ENCODE data around the gene PTMS.

The PTMS gene

DNA sequence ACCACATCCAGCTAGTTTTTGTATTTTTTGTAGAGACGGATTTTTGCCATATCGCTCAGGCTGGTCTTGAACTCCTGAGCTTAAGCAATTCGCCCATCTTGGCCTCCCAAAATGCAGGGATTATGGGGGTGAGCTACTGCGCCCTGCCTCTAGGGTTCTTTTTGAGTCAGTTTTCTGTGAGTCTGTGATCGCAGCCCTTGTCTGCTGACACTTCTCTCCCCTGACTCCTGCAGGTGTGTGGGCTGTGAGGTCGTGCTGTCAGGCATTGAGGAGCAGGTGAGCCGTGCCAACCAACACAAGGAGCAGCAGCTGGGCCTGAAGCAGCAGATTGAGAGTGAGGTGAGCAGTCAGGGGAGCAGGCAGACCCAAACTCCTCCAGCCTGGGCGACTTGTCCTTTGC, 36.0 kb upstream of the PTMS start:
- H4K8ac ChIP-seq (ENCODE audit: low read depth, low read length), result peak overlapping the region; percentile 25
- peaks cover 0 to 3% of the 10 kb centered on the region in 2 donors for H3K4me1 ChIP-seq (ENCODE audit: control insufficient read depth in 2 of 2, insufficient read depth in 1 of 2, low read depth in 1 of 2, low read length in 2 of 2)
- no peak overlapping the region for H3K14ac ChIP-seq (ENCODE audit: low read length)
- no peak overlapping the region for H2AFZ ChIP-seq (ENCODE audit: low read length)
- DNase-seq (ENCODE audit: low spot score), result no peak
- no peak overlapping the region for H3K18ac ChIP-seq (ENCODE audit: low read length)
- H2BK15ac ChIP-seq (ENCODE audit: low read length), result no peak overlapping the region
- no peak overlapping the region for H3K4me2 ChIP-seq (ENCODE audit: insufficient read depth, low read length, poor library complexity, severe bottlenecking)
- H3K4me3 ChIP-seq (ENCODE audit: low read length in 2 of 2), result no peak overlapping the region
- no peak overlapping the region for H3K27ac ChIP-seq (replicated peaks; ENCODE audit: low read length)
- H2AK5ac ChIP-seq (ENCODE audit: low read depth, low read length), result no peak overlapping the region
- H3K4ac ChIP-seq (ENCODE audit: low read length), result no peak overlapping the region
- H3K79me1 ChIP-seq (ENCODE audit: low read depth, low read length), result peaks cover 2% of the 10 kb centered on the region
- H4K91ac ChIP-seq (ENCODE audit: low read depth, low read length, poor library complexity), result no peak overlapping the region
- no peak overlapping the region for H3K23ac ChIP-seq (ENCODE audit: low read depth, low read length, poor library complexity)
- no peak overlapping the region for H2BK12ac ChIP-seq (ENCODE audit: low read length)
- no peaks in the 10 kb centered on the region for H3K9me3 ChIP-seq (replicated peaks in 1 of 2; ENCODE audit: control insufficient read depth in 2 of 2, insufficient read depth in 1 of 2, low read depth in 1 of 2, low read length in 2 of 2)
- H3K27me3 ChIP-seq (ENCODE audit: control insufficient read depth in 3 of 3, insufficient read depth in 3 of 3, low read depth in 1 of 3, low read length in 3 of 3), result no peaks in the 10 kb centered on the region
- H3K36me3 ChIP-seq (replicated peaks in 1 of 2; ENCODE audit: control insufficient read depth in 2 of 2, insufficient read depth in 2 of 2, low read length in 2 of 2), result peaks cover 29 to 64% of the 10 kb centered on the region in 2 donors
- WGBS, 2 donors (ENCODE audit: extremely low coverage in 2 of 2, insufficient read length in 2 of 2, insufficient replicate concordance in 1 of 2), result no CpG with 5 or more reads among the region's 8 CpGs
- no peak overlapping the region for H2BK120ac ChIP-seq (ENCODE audit: low read depth, low read length)
- no peak overlapping the region for H3K9ac ChIP-seq (ENCODE audit: low read depth, low read length, poor library complexity)
- H2BK5ac ChIP-seq (ENCODE audit: low read length), result no peak overlapping the region

DNA sequence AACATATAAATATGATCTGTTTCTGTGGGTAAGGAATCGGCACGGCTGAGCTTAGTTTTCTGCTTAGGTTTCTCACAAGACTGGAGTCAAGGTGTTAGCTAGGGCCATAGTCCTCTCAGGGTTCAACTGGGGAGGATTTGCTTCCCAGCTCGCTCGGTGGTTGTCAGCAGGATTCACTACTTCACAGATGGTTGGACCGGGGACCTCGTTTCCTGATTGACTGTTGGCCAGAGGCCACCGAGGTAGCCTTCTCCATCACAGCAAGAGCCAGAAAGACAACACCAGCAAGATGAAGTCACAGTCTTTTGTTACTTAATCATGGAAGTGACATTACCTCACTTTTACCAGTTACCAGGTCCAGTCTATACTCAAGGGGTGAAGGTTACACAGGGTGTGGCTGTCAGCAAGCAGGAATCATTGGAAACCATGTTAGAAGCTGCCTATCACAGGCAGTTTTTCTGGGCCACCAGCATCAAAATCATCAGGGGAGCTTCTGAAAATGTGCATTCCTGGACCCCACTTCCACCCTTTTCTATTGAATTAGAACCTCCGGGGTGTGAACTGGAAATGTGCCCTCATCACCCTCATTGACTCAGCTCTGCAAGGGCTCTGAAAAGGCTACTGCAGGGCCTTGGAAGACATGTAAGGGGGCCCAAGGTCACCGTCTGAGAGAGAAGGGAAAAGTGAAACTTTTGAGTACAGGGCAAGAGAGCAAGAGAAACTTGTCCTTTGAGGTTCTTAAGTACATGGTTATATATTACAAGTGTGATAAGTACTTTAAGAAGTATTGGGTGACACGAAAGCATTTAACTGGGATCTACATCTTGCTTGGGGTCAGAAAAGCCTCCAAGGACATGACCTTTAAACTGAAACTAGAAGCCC, 31.4 kb upstream of the PTMS start:
- Histone ChIP-seq H3K4me3 (ENCODE audit: low read length in 2 of 2) (no peak overlapping the region), H3K79me1 (ENCODE audit: low read depth, low read length) (peaks cover 1% of the 10 kb centered on the region), H3K18ac (ENCODE audit: low read length) (no peak overlapping the region), H3K27ac (replicated peaks; ENCODE audit: low read length) (no peak overlapping the region), H3K4ac (ENCODE audit: low read length) (no peak overlapping the region), H2BK12ac (ENCODE audit: low read length) (no peak overlapping the region), H4K8ac (ENCODE audit: low read depth, low read length) (no peak overlapping the region), H2AK5ac (ENCODE audit: low read depth, low read length) (no peak overlapping the region), H2AFZ (ENCODE audit: low read length) (no peak overlapping the region), H2BK15ac (ENCODE audit: low read length) (no peak overlapping the region), H2BK5ac (ENCODE audit: low read length) (no peak overlapping the region), H3K4me2 (ENCODE audit: insufficient read depth, low read length, poor library complexity, severe bottlenecking) (no peak overlapping the region), H3K9me3 (replicated peaks in 1 of 2; ENCODE audit: control insufficient read depth in 2 of 2, insufficient read depth in 1 of 2, low read depth in 1 of 2, low read length in 2 of 2) (no peaks in the 10 kb centered on the region), H3K36me3 (replicated peaks in 1 of 2; ENCODE audit: control insufficient read depth in 2 of 2, insufficient read depth in 2 of 2, low read length in 2 of 2) (peaks cover 19 to 32% of the 10 kb centered on the region in 2 donors), H3K9ac (ENCODE audit: low read depth, low read length, poor library complexity) (no peak overlapping the region), H3K27me3 (ENCODE audit: control insufficient read depth in 3 of 3, insufficient read depth in 3 of 3, low read depth in 1 of 3, low read length in 3 of 3) (no peaks in the 10 kb centered on the region), H3K23ac (ENCODE audit: low read depth, low read length, poor library complexity) (no peak overlapping the region), H4K91ac (ENCODE audit: low read depth, low read length, poor library complexity) (no peak overlapping the region), H3K4me1 (ENCODE audit: control insufficient read depth in 2 of 2, insufficient read depth in 1 of 2, low read depth in 1 of 2, low read length in 2 of 2) (peaks cover 0 to 8% of the 10 kb centered on the region in 2 donors), H3K14ac (ENCODE audit: low read length) (no peak overlapping the region), H2BK120ac (ENCODE audit: low read depth, low read length) (no peak overlapping the region)
- no CpG with 5 or more reads among the region's 10 CpGs for WGBS, 2 donors (ENCODE audit: extremely low coverage in 2 of 2, insufficient read length in 2 of 2, insufficient replicate concordance in 1 of 2)
- DNase-seq (ENCODE audit: low spot score), result no peak

DNA sequence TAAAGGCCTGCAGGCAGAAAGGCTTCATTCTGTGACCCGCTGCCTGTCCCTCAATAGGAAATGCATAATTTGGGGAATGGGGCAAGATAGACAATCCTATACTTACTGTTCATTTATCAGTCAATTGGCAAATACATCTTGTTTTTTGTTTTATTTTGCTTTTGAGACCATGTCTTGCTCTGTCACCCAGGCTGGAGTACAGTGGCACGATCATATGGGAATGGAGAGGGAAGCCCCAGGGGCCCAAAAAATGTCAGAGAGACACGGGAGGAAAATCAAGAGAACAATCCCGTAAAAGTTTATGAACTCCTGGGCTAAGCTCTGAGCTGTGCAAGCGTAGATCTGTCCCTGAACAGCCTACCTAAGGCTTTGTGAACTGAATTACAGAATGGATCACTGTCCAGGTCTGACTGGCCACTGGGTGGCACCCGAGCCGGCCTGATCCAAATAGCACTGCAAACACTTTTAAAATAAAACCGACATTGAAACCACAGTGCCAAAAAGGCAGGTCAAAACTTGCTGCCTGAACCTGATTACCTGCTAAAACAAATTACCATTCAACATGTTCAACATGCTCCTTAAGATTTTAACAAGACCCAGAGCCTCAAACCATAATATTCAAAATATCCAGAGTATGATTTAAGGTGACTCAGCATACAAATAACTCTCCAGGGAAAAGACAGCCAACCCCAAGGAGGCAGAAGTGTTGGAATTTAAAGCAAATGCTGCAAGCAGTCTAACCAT, 30.5 kb upstream of the PTMS start:
- no CpG with 5 or more reads among the region's 8 CpGs for WGBS, 2 donors (ENCODE audit: extremely low coverage in 2 of 2, insufficient read length in 2 of 2, insufficient replicate concordance in 1 of 2)
- H3K14ac ChIP-seq (ENCODE audit: low read length), result no peak overlapping the region
- no peak for DNase-seq (ENCODE audit: low spot score)
- no peak overlapping the region for H3K18ac ChIP-seq (ENCODE audit: low read length)
- no peaks in the 10 kb centered on the region for H3K27me3 ChIP-seq (ENCODE audit: control insufficient read depth in 3 of 3, insufficient read depth in 3 of 3, low read depth in 1 of 3, low read length in 3 of 3)
- H3K27ac ChIP-seq (replicated peaks; ENCODE audit: low read length), result no peak overlapping the region
- no peak overlapping the region for H3K9ac ChIP-seq (ENCODE audit: low read depth, low read length, poor library complexity)
- peaks cover 1% of the 10 kb centered on the region for H3K79me1 ChIP-seq (ENCODE audit: low read depth, low read length)
- H2BK15ac ChIP-seq (ENCODE audit: low read length), result no peak overlapping the region
- H3K4ac ChIP-seq (ENCODE audit: low read length), result no peak overlapping the region
- peak overlapping the region; percentile 42 for H2AFZ ChIP-seq (ENCODE audit: low read length)
- no peak overlapping the region for H2BK12ac ChIP-seq (ENCODE audit: low read length)
- no peak overlapping the region for H3K23ac ChIP-seq (ENCODE audit: low read depth, low read length, poor library complexity)
- peaks cover 11 to 23% of the 10 kb centered on the region in 2 donors for H3K36me3 ChIP-seq (replicated peaks in 1 of 2; ENCODE audit: control insufficient read depth in 2 of 2, insufficient read depth in 2 of 2, low read length in 2 of 2)
- H2BK120ac ChIP-seq (ENCODE audit: low read depth, low read length), result no peak overlapping the region
- H3K4me1 ChIP-seq (ENCODE audit: control insufficient read depth in 2 of 2, insufficient read depth in 1 of 2, low read depth in 1 of 2, low read length in 2 of 2), result peaks cover 0 to 8% of the 10 kb centered on the region in 2 donors
- no peak overlapping the region for H2BK5ac ChIP-seq (ENCODE audit: low read length)
- no peak overlapping the region for H4K91ac ChIP-seq (ENCODE audit: low read depth, low read length, poor library complexity)
- H3K4me3 ChIP-seq (ENCODE audit: low read length in 2 of 2), result no peak overlapping the region
- H3K9me3 ChIP-seq (replicated peaks in 1 of 2; ENCODE audit: control insufficient read depth in 2 of 2, insufficient read depth in 1 of 2, low read depth in 1 of 2, low read length in 2 of 2), result no peaks in the 10 kb centered on the region
- no peak overlapping the region for H3K4me2 ChIP-seq (ENCODE audit: insufficient read depth, low read length, poor library complexity, severe bottlenecking)
- no peak overlapping the region for H2AK5ac ChIP-seq (ENCODE audit: low read depth, low read length)
- H4K8ac ChIP-seq (ENCODE audit: low read depth, low read length), result no peak overlapping the region

DNA sequence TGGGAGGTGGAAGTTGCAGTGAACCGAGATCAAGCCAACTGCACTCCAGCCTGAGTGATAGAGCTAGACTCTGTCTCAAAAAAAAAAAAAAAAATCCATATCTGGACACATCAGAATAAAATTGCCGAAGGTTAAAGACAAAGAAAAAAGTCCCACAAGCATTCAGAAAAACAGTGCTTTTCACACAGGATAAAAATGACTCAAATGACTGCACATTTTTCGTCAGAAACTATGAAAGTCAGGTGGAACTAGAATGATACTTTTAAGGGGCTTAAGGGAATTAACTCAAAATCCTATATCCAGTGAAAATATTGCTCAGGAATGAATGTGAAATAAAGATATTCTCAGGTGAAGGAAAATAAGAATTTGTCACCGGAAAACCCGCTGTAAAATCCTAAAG, 29.4 kb upstream of the PTMS start:
- Histone ChIP-seq H3K9me3 (replicated peaks in 1 of 2; ENCODE audit: control insufficient read depth in 2 of 2, insufficient read depth in 1 of 2, low read depth in 1 of 2, low read length in 2 of 2) (no peaks in the 10 kb centered on the region), H3K18ac (ENCODE audit: low read length) (no peak overlapping the region), H3K9ac (ENCODE audit: low read depth, low read length, poor library complexity) (no peak overlapping the region), H2BK12ac (ENCODE audit: low read length) (no peak overlapping the region), H3K36me3 (replicated peaks in 1 of 2; ENCODE audit: control insufficient read depth in 2 of 2, insufficient read depth in 2 of 2, low read length in 2 of 2) (peaks cover 3 to 12% of the 10 kb centered on the region in 2 donors), H3K23ac (ENCODE audit: low read depth, low read length, poor library complexity) (no peak overlapping the region), H2AK5ac (ENCODE audit: low read depth, low read length) (no peak overlapping the region), H4K8ac (ENCODE audit: low read depth, low read length) (no peak overlapping the region), H4K91ac (ENCODE audit: low read depth, low read length, poor library complexity) (no peak overlapping the region), H2BK120ac (ENCODE audit: low read depth, low read length) (no peak overlapping the region), H2BK5ac (ENCODE audit: low read length) (no peak overlapping the region), H2BK15ac (ENCODE audit: low read length) (no peak overlapping the region), H3K27ac (replicated peaks; ENCODE audit: low read length) (no peak overlapping the region), H3K4ac (ENCODE audit: low read length) (no peak overlapping the region), H2AFZ (ENCODE audit: low read length) (no peak overlapping the region), H3K79me1 (ENCODE audit: low read depth, low read length) (peaks cover 1% of the 10 kb centered on the region), H3K4me2 (ENCODE audit: insufficient read depth, low read length, poor library complexity, severe bottlenecking) (no peak overlapping the region), H3K4me3 (ENCODE audit: low read length in 2 of 2) (no peak overlapping the region), H3K14ac (ENCODE audit: low read length) (no peak overlapping the region), H3K27me3 (ENCODE audit: control insufficient read depth in 3 of 3, insufficient read depth in 3 of 3, low read depth in 1 of 3, low read length in 3 of 3) (no peaks in the 10 kb centered on the region), H3K4me1 (ENCODE audit: control insufficient read depth in 2 of 2, insufficient read depth in 1 of 2, low read depth in 1 of 2, low read length in 2 of 2) (peaks cover 0 to 8% of the 10 kb centered on the region in 2 donors)
- DNase-seq (ENCODE audit: low spot score), result no peak
- no CpG with 5 or more reads among the region's 5 CpGs for WGBS, 2 donors (ENCODE audit: extremely low coverage in 2 of 2, insufficient read length in 2 of 2, insufficient replicate concordance in 1 of 2)

All from neuronal stem cell (in vitro differentiated cells).